ENCODE results near the gene TJAP1.

TJAP1 gene, protein sequence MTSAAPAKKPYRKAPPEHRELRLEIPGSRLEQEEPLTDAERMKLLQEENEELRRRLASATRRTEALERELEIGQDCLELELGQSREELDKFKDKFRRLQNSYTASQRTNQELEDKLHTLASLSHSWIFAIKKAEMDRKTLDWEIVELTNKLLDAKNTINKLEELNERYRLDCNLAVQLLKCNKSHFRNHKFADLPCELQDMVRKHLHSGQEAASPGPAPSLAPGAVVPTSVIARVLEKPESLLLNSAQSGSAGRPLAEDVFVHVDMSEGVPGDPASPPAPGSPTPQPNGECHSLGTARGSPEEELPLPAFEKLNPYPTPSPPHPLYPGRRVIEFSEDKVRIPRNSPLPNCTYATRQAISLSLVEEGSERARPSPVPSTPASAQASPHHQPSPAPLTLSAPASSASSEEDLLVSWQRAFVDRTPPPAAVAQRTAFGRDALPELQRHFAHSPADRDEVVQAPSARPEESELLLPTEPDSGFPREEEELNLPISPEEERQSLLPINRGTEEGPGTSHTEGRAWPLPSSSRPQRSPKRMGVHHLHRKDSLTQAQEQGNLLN

GRCh38 chr6:43477235-43478007 lies at the start of gene TJAP1:
TSS of gene TJAP1 (plus strand) at chr6:43477570. CDS start at chr6:43499002, 21,432 bp downstream.
- peak; percentile 29; the same call in 1 of the 2 replicates for TF ChIP-seq ZFX (IDR thresholded peaks at IDR 0.05)
- TF ChIP-seq, protein P1, sequence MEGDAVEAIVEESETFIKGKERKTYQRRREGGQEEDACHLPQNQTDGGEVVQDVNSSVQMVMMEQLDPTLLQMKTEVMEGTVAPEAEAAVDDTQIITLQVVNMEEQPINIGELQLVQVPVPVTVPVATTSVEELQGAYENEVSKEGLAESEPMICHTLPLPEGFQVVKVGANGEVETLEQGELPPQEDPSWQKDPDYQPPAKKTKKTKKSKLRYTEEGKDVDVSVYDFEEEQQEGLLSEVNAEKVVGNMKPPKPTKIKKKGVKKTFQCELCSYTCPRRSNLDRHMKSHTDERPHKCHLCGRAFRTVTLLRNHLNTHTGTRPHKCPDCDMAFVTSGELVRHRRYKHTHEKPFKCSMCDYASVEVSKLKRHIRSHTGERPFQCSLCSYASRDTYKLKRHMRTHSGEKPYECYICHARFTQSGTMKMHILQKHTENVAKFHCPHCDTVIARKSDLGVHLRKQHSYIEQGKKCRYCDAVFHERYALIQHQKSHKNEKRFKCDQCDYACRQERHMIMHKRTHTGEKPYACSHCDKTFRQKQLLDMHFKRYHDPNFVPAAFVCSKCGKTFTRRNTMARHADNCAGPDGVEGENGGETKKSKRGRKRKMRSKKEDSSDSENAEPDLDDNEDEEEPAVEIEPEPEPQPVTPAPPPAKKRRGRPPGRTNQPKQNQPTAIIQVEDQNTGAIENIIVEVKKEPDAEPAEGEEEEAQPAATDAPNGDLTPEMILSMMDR (conservative IDR thresholded peaks at IDR 0.05) = no peak
- peak within 1 kb of the TSS; percentile 68 for H3K27ac ChIP-seq

DNA sequence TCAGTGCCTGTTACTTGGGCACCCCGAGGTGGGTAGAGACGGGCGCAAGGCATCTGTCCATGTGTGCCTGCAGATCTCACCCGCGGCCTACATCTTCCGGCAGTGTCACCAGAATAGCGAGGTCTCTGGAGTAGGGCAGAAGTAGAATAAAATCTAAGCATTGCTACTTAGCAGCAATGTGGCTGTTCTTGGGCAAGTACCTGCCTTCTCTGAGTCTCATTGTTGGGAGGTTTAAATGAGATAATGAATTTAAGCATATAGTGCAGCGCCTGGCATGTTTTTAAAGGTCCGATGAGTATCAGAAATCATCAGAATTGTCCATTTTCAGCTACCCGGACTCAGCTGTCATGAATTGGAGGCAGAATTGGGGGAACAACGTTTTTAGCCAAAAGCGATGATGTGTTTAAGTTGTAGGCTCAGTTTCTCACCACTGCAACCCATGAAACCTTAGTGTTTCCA lies 49.2 kb upstream of the TJAP1 start:
- peak overlapping the region; percentile 93 for H3K27ac ChIP-seq
- TF ChIP-seq ZFX (IDR thresholded peaks at IDR 0.05) = 0 out of 2 replicates have a peak, but pooled peaks have one; percentile 44
- TF ChIP-seq, protein P1 (conservative IDR thresholded peaks at IDR 0.05) = no peak

DNA sequence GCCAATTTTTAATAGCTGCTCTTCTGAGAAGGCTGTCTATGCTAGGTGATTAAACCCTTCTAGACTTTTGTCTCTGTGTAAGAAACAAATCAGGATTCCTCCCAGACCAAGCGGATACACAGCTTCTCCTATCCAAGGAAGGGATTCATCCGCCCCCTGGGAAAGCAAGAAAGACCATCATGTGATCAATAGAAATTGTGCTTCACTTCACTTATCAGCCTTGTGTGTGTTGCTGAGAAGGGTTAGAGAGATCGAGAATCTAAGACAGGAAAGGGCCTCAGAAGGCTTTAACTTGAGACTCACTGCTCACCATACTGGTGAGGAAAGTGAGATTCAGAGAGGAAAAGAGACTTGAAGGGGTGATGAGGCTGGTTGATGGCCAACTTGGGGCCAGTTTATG lies 48.5 kb upstream of the TJAP1 start:
- peak overlapping the region; percentile 93; the same call in 1 of the 2 replicates for H3K27ac ChIP-seq
- no peak for TF ChIP-seq ZFX (IDR thresholded peaks at IDR 0.05)
- TF ChIP-seq, protein P1 (conservative IDR thresholded peaks at IDR 0.05) = no peak

DNA sequence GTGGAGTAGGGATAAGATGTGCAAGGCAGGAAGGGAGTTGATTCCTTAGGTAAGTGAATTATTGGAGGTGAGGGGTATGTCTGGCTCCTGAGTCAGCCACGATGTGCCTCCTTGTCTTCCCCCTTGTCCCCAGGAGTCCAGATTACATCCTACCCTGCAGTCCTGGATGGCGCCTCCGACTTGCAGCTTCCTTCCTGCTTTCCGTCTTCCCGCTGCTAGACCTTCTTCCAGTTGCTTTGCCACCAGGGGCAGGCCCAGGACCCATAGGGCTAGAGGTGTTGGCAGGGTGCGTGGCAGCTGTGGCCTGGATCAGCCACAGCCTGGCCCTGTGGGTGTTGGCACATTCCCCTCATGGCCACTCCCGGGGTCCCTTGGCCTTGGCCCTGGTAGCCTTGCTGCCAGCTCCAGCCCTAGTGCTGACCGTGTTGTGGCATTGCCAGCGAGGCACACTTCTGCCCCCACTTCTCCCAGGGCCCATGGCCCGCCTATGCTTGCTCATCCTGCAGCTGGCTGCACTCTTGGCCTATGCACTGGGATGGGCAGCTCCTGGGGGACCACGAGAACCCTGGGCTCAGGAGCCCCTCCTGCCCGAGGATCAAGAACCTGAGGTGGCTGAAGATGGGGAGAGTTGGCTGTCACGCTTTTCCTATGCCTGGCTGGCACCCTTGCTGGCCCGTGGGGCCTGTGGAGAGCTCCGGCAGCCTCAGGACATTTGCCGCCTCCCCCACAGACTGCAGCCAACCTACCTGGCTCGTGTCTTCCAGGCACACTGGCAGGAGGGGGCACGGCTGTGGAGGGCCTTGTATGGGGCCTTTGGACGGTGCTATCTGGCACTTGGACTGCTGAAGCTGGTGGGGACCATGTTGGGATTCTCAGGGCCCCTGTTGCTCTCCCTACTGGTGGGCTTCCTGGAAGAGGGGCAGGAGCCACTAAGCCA lies 45.1 kb upstream of the TJAP1 start:
- TF ChIP-seq ZFX (IDR thresholded peaks at IDR 0.05) = no peak
- TF ChIP-seq, protein P1 (conservative IDR thresholded peaks at IDR 0.05) = no peak
- no peak overlapping the region for H3K27ac ChIP-seq

DNA sequence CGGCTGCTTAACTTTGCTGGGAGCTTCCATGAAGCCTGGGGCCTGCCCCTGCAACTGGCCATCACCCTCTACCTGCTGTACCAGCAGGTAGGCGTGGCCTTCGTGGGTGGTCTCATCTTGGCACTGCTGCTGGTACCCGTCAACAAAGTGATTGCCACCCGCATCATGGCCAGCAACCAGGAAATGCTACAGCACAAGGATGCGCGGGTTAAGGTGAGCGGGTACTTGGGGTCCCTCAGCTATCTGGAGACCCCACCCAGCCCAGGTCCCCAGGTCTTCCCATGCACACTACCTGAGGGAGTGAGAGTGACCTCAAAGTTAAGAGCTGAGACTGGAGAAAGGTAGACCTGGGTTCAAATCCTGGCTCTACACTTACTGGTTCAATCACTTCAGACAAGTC lies 44.2 kb upstream of the TJAP1 start:
- TF ChIP-seq, protein P1 (conservative IDR thresholded peaks at IDR 0.05) = no peak
- no peak for TF ChIP-seq ZFX (IDR thresholded peaks at IDR 0.05)
- H3K27ac ChIP-seq = no peak overlapping the region

- no peak for TF ChIP-seq ZFX (IDR thresholded peaks at IDR 0.05)
- TF ChIP-seq, protein P1 (conservative IDR thresholded peaks at IDR 0.05) = no peak
- no peak overlapping the region for H3K27ac ChIP-seq
Measured at GRCh38 chr6:43434001-43434840, 43.1 kb upstream of the TJAP1 start.

Measured in C4-2B (cell line).